ENCODE data around the gene EDDM13.
"Not testable (repeated sequence)": the region's sequence is repeated elsewhere in the genome, so short reads cannot be mapped to it uniquely, and the experiment has no call there.

Gene EDDM13

GRCh38 chr19:56321989-56322440 is 49.5 kb downstream of the EDDM13 start:
- DNase-seq: no peak

- no peak for DNase-seq
These were observed 51.9 kb downstream of the EDDM13 start for GRCh38 chr19:56324436-56324835.

DNA sequence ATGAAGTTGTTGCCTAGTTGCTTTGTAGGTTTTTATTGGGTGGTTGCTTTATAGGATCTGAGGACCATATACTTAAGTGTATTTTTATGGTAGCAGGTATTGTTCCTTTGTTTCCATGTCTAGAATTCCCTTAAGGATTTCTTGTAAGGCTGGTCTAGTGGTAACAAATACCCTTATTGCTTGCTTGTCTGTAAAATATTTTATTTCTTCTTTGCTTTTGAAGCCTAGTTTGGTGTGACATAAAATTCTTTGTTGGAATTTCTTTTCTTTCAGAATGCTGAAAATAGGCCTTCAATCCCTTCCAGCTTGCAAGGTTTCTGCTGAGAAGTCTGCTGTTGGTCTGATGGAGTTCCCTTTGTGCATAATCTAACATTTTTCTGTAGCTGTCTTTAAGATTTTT is 60.1 kb downstream of the EDDM13 start:
- DNase-seq: no peak

DNA sequence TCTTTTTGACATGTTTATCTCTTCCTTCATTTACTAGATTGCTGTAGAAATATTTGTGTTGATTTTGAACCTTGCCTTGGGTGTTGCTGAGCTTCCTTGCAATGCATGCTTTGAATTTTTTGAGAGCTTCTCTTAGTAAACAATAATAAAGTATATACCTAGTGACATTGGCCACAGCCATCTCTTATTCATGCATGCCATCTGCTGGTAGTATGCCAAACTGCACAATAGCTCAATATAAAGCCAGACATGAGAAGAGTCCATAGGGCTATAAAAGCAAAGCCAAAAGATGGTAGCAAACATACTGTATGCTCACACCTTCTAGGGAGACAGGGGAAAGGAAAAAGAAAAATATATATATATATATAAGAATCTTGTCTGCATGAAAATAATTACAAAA is 61.0 kb downstream of the EDDM13 start:
- DNase-seq: peak; percentile 17

DNA sequence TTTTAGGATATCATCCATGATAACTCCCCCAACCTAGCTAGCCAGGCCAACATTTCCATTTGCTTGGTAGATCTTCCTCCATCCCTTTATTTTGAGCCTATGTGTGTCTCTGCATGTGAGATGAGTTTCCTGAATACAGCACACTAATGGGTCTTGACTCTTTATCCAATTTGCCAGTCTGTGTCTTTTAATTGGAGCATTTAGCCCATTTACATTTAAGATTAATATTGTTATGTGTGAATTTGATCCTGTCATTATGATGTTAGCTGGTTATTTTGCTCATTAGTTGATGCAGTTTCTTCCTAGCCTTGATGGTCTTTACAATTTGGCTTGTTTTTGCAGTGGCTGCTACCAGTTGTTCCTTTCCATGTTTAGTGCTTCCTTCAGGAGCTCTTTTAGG is 62.8 kb downstream of the EDDM13 start:
- not testable (repeated sequence) for DNase-seq

DNA sequence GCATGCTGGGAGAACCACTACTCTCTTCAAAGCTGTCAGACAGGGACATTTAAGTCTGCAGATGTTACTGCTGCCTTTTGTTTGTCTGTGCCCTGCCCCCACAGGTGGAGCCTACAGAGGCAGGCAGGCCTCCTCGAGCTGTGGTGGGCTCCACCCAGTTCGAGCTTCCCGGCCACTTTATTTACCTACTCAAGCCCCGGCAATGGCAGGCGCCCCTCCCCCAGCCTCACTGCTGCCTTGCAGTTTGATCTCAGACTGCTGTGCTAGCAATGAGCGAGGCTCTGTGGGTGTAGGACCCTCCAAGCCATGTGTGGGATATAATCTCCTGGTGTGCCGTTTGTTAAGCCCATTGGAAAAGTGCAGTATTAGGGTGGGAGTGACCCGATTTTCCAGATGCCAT is 64.5 kb downstream of the EDDM13 start:
- DNase-seq: not testable (repeated sequence)

DNA sequence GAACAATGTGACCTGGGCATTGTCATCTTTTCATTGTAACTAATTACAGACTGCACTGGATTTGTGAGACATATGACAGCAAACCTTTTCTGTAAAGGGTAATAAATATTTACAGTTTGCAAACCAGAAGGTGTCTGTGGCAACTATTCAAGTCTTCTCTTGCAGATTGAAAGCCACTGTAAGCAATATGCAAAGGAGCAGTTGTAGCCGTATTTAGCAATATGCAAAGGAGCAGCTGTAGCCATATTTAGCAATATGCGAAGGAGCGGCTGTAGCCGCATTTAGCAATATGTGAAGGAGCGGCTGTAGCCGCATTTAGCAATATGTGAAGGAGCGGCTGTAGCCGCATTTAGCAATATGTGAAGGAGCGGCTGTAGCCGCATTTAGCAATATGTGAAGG is 66.5 kb downstream of the EDDM13 start:
- not testable (repeated sequence) for DNase-seq

DNA sequence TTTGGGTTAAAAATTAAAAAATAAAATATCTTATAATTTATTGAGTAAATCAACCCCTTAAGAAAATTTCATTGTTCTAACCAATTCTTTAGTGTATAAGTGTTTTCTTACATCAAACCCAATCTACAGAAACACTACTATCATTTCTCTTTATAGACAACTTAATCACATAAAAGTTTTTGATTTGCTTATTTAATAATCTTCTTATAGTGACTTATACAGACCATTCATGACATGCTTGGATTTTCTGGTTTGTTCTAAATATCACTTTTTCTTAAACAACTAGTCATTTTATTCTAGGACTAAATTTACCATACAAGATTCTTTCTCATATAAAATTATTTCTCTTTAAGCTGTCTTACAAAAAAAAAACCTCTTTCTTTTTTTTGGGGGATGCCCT is 69.4 kb downstream of the EDDM13 start:
- no peak for DNase-seq

- DNase-seq: no peak
These were observed 74.7 kb downstream of the EDDM13 start for GRCh38 chr19:56347163-56347778.

DNA sequence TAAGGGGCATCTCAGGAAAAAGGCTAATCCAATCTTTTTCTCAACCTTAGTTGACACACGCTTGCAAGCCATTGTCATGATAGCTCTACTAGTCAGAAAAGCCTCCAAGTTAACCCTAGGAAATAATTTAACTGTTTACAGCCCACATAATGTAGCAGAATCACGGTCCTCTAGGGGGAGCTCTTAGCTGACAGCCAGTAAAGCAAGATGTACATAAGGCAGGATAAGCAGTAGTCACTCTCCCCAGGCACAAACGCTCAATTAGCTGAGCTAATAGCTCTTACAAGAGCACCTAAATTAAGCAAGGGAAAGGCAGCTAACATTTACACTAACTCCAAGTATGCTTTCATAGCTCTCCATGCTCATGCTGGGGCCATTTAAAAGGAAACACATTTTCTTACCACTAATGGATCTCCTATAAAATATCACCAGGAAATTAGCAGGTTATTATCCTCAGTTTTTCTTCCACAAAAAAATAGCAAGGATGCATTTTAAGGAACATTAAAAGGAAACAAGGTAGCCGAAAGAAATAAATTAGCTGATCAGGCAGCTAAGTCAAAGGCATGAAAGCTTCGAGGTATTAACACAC is 75.8 kb downstream of the EDDM13 start:
- no peak for DNase-seq

- DNase-seq: peak; percentile 37
These were observed 78.0 kb downstream of the EDDM13 start for GRCh38 chr19:56350416-56351045.

DNA sequence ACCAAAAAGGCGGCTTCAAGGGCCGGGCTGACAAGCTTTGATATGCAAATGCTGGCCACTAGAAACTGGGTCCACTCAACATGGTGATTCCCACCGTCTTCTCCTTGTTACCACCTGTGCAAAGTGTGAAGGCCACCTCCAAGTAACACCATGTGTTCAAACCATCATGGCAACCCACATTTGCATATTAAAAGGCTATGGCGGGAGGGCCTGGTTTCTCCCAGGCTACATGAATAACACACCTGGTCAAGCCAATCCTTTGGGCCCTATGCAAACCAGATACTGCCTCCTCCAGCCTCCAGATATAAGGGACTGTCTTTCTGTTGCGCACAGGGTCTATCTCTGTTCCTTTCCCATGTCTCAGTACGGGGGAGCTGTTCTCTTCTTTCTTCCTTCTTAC is 78.7 kb downstream of the EDDM13 start:
- no peak for DNase-seq

- DNase-seq: no peak
These were observed 83.0 kb downstream of the EDDM13 start for GRCh38 chr19:56355517-56355916.

- no peak for DNase-seq
These were observed 84.4 kb downstream of the EDDM13 start for GRCh38 chr19:56356944-56357343.

Data from NCI-H345 (cell line).